HG02798 (cell line): ENCODE results near the gene CCR7.

Experiments used
- ATAC-seq: cut with Tn5 transposase; IDR thresholded peaks from one replicate; pipeline ENCODE4 v1.9.1; 2021; ENCODE audit warnings: mild to moderate bottlenecking; ENCODE audit not compliant: unreplicated experiment, poor library complexity

Gene CCR7

GRCh38 chr17:40522250-40522960, 42.9 kb downstream of the CCR7 start:
- no peak for ATAC-seq

- no peak for ATAC-seq
Observed at GRCh38 chr17:40520991-40521453, 44.2 kb downstream of the CCR7 start.

DNA sequence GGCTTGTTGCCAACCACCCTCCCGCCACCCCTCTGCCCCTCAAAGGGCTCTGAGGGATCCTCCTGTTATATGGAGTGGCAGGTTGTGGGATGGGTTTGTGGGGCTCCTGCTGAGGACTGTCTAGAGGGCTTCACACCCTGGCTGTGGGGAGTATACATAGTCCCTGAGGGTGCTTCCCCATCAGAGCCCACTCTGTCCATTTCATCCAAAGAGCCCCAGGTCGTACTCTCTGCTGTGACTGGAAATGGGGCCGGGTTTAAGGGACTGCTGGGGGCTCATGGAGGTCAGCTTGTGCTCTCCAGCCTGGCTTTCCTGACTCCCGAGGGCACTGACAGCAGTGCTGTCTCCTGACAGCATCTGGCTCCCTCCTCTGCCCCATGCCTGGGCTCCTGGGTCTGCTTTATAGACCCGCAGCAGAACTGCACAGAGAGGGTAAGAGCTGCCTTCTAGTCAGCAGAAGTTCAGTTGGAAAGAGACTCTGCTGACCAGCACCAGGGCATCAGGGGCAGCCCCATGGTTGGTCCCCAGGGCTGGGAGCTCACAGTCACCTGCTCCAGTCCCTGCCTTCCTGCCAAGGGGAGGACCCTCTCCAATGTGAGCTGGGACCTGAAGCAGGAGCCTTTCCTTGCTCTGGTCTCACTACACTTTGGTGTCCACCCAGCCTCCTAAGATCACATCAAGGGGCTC, 46.0 kb downstream of the CCR7 start:
- ATAC-seq: no peak

DNA sequence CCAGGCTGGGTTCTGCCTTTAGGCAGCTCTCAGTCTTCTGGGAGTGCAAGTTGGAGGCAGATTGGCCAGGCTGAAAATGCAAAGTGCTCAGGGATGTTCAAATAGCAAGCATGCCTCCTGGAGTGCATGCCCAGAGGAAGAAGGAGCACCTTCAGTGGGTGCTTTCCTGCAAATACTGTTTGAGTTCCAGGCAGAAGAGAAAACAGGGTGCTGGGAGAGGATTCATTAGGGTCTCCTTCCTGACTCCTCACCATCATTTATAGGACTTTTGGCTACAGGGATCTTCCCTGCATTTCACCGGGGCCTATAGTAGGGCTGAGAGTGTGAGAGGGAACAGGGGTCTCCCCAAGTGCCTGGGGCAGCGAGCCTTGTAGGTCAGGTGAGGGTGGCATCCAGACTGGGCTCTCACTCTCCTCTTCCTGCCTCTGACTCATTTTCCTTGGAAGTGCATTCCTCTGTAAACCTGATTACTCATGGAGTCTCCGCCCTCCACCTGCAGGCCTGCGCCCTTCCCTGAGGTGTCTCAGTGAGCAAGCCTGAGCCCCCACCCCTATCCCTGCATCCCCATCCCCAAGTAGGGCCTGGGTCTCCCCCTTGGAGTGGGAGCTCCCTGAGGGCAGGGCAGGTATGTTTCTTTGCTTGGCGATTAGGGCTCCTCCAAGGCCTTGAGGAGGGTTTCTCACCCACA, 46.7 kb downstream of the CCR7 start:
- ATAC-seq: no peak

DNA sequence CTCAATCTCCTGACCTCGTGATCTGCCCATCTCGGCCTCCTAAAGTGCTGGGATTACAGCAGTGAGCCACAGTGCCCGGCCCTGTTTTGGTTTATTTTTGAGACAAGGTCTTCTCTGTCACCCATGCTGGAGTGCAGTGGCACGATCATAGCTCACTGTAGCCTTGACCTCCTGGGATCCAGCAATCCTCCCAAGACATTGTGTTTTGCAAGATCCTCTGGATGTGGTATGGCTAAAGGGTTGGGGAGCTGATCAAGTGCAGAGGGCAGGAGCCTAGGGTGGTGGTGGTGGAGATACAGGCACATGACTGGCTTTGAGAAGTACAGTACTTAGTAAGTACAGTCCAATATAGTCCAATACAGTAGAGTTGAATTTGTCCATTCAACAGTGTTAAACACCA, 47.3 kb downstream of the CCR7 start:
- ATAC-seq: no peak

DNA sequence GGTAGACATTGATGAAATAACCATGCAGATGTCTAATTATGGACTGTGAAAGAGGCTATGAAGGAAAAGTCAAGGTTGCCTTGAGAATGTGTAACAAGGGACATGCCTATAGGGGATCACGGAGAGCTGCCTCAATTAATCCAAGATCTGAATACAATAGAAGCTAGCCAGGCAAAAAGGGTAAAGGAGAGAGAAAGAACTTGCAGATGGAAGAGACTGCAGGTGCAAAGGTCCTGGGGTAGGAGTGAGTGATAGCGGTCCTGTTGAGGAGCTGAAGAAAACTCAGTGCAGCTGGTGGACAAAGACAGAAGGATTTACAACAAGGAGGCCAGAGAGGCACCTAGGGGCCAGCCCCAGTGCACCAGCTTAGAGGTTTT, 48.0 kb downstream of the CCR7 start:
- ATAC-seq: no peak

DNA sequence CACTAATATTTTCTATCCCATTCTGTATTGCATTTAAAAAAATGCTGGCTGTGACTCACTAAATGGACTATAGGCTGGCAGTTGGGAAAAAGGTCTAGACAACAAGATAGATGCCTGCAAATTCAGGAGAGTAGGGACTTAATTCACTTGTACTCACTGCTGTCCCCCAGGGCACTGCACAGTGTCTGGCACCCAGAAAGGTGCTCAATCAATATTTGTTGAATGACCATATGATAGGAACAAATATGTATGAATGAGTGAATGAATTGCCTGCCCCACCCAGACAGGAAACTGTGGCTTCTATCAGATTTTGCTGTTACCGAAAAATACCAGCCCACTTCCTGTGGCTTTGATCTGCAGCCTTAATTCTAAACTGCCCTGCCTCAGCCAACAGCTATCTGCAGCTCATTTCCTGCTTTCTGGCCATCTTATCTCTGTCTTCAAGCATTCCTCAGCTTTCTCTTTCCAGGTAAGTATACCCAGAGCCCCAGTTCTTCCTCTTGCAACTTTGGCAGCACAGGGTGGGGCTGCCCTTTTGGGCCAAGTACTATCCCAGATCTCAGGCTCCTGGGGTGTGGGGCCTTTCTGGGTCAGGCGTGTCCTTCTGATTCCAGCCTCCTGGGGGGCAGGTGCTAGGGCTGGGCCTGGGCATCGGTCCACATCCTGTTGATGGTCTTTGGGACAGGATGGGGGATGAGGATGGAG, 48.5 kb downstream of the CCR7 start:
- no peak for ATAC-seq

DNA sequence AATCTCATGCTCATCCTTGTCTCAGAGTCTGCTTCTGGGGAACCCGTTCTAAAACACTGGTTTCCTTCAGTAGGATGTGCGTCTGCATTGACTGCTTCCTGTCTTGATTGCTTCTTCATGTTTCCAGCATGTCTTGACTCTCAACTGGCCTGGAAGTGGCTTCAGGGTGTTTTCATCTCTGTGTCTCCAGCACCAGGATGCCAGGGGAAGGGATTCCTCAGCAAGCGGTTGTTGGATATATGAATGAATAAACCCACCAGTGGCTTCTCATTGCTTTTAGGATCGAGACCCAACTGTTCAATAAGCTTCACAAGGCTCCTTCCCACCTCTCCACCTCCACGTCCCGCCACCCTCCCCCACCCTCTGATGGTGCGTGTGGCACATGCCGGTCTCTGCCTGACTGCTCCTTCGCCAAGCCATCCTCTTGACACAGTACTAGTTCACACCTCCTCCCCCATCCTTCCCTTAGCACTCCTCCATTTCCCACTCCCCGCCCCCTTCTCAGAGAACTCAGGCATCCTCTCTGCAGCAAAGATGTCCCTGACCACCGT, 49.7 kb downstream of the CCR7 start:
- ATAC-seq: no peak

GRCh38 chr17:40515011-40515410, 50.3 kb downstream of the CCR7 start:
- no peak for ATAC-seq

GRCh38 chr17:40514013-40514875, 51.0 kb downstream of the CCR7 start:
- no peak for ATAC-seq

DNA sequence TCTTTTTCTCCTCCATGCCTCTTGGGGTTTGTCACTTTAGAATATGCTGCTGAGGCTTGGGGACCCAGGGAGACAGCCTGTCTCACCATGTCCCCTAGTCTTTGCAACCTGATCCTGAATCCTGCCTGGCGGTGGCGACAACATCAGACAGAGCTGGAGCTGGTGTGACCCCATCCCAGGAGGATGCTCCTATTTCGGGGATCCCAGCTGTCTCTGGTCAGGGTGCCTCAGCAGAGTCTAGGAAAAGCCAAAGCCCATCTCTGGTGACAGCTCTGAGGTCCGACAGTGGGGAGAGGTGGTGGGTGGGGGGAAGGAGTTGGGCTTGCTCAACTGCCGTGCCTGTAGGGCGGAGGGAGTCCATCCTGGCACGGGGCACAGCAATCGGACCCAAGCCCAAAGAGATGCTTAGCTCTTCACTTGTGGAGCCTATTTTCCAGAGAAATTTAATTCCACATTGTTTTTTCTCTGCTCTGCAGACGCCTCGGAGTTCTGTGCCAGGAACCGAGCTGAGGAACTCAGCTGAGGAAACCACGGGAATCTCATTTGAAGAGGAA, 53.5 kb downstream of the CCR7 start:
- no peak for ATAC-seq

- ATAC-seq: no peak
Observed at GRCh38 chr17:40511136-40511535, 54.1 kb downstream of the CCR7 start.

DNA sequence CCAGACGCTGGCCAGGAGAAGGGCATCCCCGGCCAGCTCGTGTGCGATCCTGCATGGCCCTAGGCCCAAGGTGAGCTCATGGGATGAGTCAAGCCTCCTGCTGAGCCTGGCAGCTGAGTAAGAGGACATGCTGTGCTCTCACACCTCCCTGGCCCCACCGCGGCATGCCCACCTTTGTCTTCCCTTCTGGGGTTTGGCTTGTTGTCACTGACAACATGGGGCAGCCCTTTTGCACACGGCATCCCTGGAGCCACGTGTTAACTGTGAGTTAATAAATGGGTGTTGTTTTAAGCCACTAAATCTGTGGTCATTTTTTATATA, 55.0 kb downstream of the CCR7 start:
- ATAC-seq: no peak

GRCh38 chr17:40509626-40510327, 55.5 kb downstream of the CCR7 start:
- ATAC-seq: no peak

- no peak for ATAC-seq
Observed at GRCh38 chr17:40506786-40507185, 58.5 kb downstream of the CCR7 start.
